ENCODE measurements around the gene UBE2S. TPM values are rescaled to one million over a fixed set of nuclear protein-coding genes. Genes with fewer than 3 reads are reported as not detected.

The UBE2S gene
- total RNA-seq, 1 experiment from 2014 or later = 587 TPM

DNA sequence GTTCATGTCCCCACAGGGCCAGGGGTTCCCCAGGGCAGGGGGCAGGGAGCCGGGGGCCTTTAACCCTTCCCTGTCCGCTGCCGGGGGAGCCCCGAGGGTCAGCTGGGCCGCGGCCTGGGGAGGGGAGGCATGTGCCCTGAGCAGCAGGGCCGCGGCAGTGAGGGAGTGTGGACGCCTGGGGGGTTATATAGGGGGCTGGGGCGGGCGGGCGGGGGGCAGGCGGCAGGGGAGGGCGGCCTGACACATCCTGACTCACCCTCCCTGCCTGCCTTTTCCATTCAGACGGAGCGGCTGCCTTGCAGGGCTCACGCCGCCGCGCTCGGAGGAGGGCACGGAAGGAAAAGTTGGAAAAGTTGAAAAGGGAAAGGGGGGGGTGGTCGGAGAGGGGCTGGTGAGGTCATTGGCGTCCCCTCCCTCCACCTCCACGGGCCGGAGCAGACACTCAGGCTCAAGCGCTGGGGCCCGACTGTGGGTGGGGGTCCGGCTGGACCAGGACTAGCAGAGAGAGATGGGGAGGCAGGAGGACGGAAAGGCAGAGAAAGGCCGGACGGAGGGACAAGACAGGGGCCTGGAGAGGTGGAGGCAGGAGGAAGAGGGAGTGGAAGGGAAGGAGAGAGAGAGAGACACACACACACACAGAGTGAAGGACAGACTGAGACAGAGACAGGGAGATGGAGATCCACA lies 37.1 kb downstream of the UBE2S start, which contains the start of gene IL11:
Gene IL11, minus strand, starts transcription at position 159 of the 684 bp plus-strand sequence. Its CDS starts 153 bp downstream, at position 6.
- no peak for TF ChIP-seq EZH2 (IDR thresholded peaks at IDR 0.05; ENCODE audit: borderline replicate concordance, low read depth, low read length, poor library complexity, severe bottlenecking)
- TF ChIP-seq, protein P1, sequence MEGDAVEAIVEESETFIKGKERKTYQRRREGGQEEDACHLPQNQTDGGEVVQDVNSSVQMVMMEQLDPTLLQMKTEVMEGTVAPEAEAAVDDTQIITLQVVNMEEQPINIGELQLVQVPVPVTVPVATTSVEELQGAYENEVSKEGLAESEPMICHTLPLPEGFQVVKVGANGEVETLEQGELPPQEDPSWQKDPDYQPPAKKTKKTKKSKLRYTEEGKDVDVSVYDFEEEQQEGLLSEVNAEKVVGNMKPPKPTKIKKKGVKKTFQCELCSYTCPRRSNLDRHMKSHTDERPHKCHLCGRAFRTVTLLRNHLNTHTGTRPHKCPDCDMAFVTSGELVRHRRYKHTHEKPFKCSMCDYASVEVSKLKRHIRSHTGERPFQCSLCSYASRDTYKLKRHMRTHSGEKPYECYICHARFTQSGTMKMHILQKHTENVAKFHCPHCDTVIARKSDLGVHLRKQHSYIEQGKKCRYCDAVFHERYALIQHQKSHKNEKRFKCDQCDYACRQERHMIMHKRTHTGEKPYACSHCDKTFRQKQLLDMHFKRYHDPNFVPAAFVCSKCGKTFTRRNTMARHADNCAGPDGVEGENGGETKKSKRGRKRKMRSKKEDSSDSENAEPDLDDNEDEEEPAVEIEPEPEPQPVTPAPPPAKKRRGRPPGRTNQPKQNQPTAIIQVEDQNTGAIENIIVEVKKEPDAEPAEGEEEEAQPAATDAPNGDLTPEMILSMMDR (conservative IDR thresholded peaks at IDR 0.05; ENCODE audit: low read depth, low read length) = no peak
- CTCF ChIA-PET = no interaction called here
- no peaks in the 10 kb centered on the region for H3K36me3 ChIP-seq (ENCODE audit: insufficient read depth, low read length, poor library complexity, severe bottlenecking)
- no peaks in the 10 kb centered on the region for H3K4me1 ChIP-seq (ENCODE audit: insufficient read depth, low read length, poor library complexity, severe bottlenecking)
- H3K27ac ChIP-seq (ENCODE audit: low read depth, low read length, poor library complexity, severe bottlenecking) = no peak within 1 kb of the TSS
- BruUV-seq (replicated peaks) = no TSS peak
- no peaks in the 10 kb centered on the region for H3K9me3 ChIP-seq (ENCODE audit: low read depth, low read length, poor library complexity, severe bottlenecking)
- POLR2A ChIA-PET (ENCODE audit: low non-redundant PET) = no interaction called here
- intact Hi-C loops (cut with micrococcal nuclease; ENCODE audit: unreplicated experiment) = no loop called here
- peaks cover 15% of the 10 kb centered on the region for H3K27me3 ChIP-seq (replicated peaks; ENCODE audit: insufficient read depth, low read depth, low read length, poor library complexity)
- DNase-seq (ENCODE audit: low spot score) = no peak
- H3K4me3 ChIP-seq (ENCODE audit: low read depth, low read length, poor library complexity, severe bottlenecking) = peak within 1 kb of the TSS; percentile 45

DNA sequence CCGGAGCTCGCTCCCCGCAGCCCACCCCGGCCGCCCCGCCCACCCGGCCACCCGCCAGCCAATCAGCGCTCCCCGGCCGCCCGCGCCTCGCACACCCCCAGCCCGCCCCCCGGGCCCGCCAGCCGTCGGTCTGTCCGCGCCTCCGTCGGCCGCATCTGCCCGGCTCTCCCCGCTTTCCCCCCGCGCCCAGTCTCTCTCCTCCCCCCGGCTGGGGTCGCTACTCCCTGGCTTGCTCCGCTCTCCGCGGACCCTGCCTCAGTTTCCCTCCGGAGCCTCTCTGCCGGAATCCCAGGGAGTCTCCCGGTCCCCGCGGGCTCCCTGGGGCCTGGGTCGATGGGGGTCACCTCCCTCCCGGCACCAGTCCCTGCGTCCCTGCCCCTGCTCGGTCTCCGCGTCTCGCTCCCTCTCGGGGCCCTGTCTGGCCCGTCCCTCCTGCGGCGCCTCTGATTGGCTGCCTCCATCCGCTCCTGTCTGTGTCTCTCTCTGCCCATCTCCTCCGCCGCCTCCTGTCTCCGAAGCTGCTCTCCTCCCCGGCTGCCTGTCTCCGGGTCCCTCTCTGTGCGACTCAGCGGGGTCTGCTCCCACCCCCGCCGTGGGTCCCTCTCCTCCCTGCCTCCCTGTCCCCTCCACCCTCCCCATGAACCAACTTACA lies 37.8 kb downstream of the UBE2S start:
- H3K27ac ChIP-seq (ENCODE audit: low read depth, low read length, poor library complexity, severe bottlenecking) = no peak overlapping the region

DNA sequence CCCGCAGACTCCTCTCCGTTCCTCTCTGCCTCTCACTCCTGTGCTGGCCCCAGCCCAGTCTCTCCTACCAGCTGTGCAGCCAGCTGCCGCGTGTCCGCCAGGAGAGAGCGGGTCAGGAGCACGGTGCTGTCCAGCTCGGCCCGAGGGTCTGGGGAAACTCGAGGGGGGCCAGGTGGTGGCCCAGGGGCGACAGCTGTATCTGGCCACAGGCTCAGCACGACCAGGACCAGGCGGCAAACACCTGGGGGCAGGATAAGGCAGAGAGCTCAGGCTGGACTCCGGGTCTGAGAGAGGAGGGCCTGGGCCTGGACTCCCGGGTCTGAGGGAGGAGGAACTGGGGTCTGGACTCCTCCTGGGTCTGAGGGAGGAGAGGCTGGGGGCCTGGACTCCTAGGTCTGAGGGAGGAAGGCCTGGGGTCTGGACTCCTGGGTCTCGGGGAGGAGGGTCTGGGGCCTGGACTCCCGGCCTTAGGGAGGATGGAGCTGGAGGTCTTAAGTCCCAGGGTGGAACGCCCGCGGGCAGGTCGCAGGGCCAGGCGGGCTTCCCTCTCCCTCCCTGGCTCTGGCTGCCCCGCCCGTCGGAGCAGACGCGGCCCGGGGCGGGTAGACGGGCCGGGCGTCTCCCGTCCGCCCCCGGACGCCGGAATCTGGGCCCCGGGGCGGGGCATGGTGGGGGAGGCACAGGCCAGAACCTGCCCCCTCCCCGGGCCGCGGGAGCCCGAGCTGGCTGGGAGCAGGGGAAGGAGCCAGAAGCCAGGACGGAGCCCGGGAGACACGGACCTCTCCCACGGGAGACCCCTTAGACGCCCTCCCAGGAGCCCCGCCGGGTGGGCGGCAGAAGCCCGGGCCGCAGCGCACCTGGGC lies 38.7 kb downstream of the UBE2S start:
- ChIA-PET CTCF (interaction anchor here (0.6 to 0.7 kb wide), 2 partner anchors 164 to 209 kb away, joined by 4 to 10 read pairs; no protein-coding TSS in a partner anchor), POLR2A (ENCODE audit: low non-redundant PET) (no interaction called here)
- BruUV-seq (replicated peaks) = no TSS peak
- no peak for DNase-seq (ENCODE audit: low spot score)
- Histone ChIP-seq H3K27me3 (replicated peaks; ENCODE audit: insufficient read depth, low read depth, low read length, poor library complexity) (peaks cover 15% of the 10 kb centered on the region), H3K9me3 (ENCODE audit: low read depth, low read length, poor library complexity, severe bottlenecking) (no peaks in the 10 kb centered on the region), H3K36me3 (ENCODE audit: insufficient read depth, low read length, poor library complexity, severe bottlenecking) (no peaks in the 10 kb centered on the region), H3K4me3 (ENCODE audit: low read depth, low read length, poor library complexity, severe bottlenecking) (peak overlapping the region; percentile 27), H3K27ac (ENCODE audit: low read depth, low read length, poor library complexity, severe bottlenecking) (no peak overlapping the region), H3K4me1 (ENCODE audit: insufficient read depth, low read length, poor library complexity, severe bottlenecking) (no peaks in the 10 kb centered on the region)
- no peak for TF ChIP-seq EZH2 (IDR thresholded peaks at IDR 0.05; ENCODE audit: borderline replicate concordance, low read depth, low read length, poor library complexity, severe bottlenecking)
- TF ChIP-seq, protein P1 (conservative IDR thresholded peaks at IDR 0.05; ENCODE audit: low read depth, low read length) = no peak
- intact Hi-C loops (cut with micrococcal nuclease; ENCODE audit: unreplicated experiment) = no loop called here

More for the DNA sequence above, 37.8 kb downstream of the UBE2S start:
- no peaks in the 10 kb centered on the region for H3K36me3 ChIP-seq (ENCODE audit: insufficient read depth, low read length, poor library complexity, severe bottlenecking)
- CTCF ChIA-PET = interaction anchor here (0.6 kb wide), 1 partner anchor 165 kb away, joined by 10 read pairs; no protein-coding TSS in a partner anchor
- no peaks in the 10 kb centered on the region for H3K9me3 ChIP-seq (ENCODE audit: low read depth, low read length, poor library complexity, severe bottlenecking)
- peaks cover 15% of the 10 kb centered on the region for H3K27me3 ChIP-seq (replicated peaks; ENCODE audit: insufficient read depth, low read depth, low read length, poor library complexity)
- peak; percentile 77 for DNase-seq (ENCODE audit: low spot score)
- POLR2A ChIA-PET (ENCODE audit: low non-redundant PET) = no interaction called here
- intact Hi-C loops (cut with micrococcal nuclease; ENCODE audit: unreplicated experiment) = no loop called here
- H3K4me1 ChIP-seq (ENCODE audit: insufficient read depth, low read length, poor library complexity, severe bottlenecking) = no peaks in the 10 kb centered on the region
- BruUV-seq (replicated peaks) = no TSS peak
- TF ChIP-seq, protein P1 (conservative IDR thresholded peaks at IDR 0.05; ENCODE audit: low read depth, low read length) = no peak
- no peak for TF ChIP-seq EZH2 (IDR thresholded peaks at IDR 0.05; ENCODE audit: borderline replicate concordance, low read depth, low read length, poor library complexity, severe bottlenecking)
- peak overlapping the region; percentile 45 for H3K4me3 ChIP-seq (ENCODE audit: low read depth, low read length, poor library complexity, severe bottlenecking)

Measured in A673 (cell line).